Activated naive CD4-positive, alpha-beta T cell treated with anti-CD3 and anti-CD28 coated beads for 36 hours (primary cell): ENCODE results near the gene C5orf63. TPM values are rescaled to one million over a fixed set of nuclear protein-coding genes. Genes with fewer than 3 reads are reported as not detected.

Source experiments
- total RNA-seq, 2 experiments: library from RNA; stranded (reverse); gene quantifications; one replicate each; pipeline ENCODE4 v1.2.3, GENCODE V29; 2021

C5orf63 gene
- total RNA-seq, 2 experiments from 2014 or later, result 9.4 to 11.6 TPM

Other genes starting within 250 kb of the C5orf63 start
- 10 to 100 TPM; 11.8 TPM for gene MARCHF3, start 42.9 kb downstream of the C5orf63 start, total RNA-seq
- not detected for gene MEGF10, start 217.3 kb upstream of the C5orf63 start, total RNA-seq